GM12801 (cell line): ENCODE results near the gene METTL26.

Experiments
- TF ChIP-seq, protein P1 (sequence below): IDR thresholded peaks from one replicate; pipeline ENCODE4 v1.5.1; 2011; ENCODE audit warnings: control low read depth; ENCODE audit not compliant: insufficient read length; ENCODE audit errors: extremely low read depth

METTL26 gene

GRCh38 chr16:591231-591630 lies 44.9 kb downstream of the METTL26 start:
- TF ChIP-seq, protein P1, sequence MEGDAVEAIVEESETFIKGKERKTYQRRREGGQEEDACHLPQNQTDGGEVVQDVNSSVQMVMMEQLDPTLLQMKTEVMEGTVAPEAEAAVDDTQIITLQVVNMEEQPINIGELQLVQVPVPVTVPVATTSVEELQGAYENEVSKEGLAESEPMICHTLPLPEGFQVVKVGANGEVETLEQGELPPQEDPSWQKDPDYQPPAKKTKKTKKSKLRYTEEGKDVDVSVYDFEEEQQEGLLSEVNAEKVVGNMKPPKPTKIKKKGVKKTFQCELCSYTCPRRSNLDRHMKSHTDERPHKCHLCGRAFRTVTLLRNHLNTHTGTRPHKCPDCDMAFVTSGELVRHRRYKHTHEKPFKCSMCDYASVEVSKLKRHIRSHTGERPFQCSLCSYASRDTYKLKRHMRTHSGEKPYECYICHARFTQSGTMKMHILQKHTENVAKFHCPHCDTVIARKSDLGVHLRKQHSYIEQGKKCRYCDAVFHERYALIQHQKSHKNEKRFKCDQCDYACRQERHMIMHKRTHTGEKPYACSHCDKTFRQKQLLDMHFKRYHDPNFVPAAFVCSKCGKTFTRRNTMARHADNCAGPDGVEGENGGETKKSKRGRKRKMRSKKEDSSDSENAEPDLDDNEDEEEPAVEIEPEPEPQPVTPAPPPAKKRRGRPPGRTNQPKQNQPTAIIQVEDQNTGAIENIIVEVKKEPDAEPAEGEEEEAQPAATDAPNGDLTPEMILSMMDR: no peak

- TF ChIP-seq, protein P1: no peak
Measured at GRCh38 chr16:590815-591200, 45.3 kb downstream of the METTL26 start.

DNA sequence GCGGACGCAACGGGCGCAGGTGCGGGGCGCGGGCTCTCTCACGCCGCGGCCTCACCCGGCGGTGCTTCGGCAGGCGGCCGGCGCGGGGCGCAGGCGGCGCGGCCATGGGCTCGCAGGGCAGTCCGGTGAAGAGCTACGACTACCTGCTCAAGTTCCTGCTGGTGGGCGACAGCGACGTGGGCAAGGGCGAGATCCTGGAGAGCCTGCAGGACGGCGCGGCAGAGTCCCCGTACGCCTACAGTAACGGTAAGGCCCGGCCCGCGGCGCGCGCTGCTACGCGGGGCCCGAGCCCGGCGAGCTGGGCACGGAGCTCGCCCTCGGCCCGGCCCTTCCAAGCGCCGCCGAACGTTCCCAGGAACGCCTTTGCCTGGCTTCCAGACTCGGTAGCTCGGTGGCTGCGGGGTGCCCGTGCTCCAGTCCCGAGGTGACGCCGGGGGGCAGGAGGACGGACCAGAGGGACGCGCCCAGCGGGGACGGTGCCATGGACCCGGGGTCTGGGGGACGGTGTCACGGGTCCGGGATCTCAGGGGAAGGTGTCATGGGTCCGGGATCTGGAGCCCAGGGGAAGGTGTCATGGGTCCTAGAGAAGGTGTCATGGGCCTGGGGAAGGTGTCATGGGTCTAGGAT lies 45.8 kb downstream of the METTL26 start:
- TF ChIP-seq, protein P1: no peak

- TF ChIP-seq, protein P1: no peak
Measured at GRCh38 chr16:589658-590187, 46.4 kb downstream of the METTL26 start, which contains the start of gene RAB40C. TSS of gene RAB40C (plus strand) at chr16:590066. CDS start at chr16:590292, 226 bp downstream.

DNA sequence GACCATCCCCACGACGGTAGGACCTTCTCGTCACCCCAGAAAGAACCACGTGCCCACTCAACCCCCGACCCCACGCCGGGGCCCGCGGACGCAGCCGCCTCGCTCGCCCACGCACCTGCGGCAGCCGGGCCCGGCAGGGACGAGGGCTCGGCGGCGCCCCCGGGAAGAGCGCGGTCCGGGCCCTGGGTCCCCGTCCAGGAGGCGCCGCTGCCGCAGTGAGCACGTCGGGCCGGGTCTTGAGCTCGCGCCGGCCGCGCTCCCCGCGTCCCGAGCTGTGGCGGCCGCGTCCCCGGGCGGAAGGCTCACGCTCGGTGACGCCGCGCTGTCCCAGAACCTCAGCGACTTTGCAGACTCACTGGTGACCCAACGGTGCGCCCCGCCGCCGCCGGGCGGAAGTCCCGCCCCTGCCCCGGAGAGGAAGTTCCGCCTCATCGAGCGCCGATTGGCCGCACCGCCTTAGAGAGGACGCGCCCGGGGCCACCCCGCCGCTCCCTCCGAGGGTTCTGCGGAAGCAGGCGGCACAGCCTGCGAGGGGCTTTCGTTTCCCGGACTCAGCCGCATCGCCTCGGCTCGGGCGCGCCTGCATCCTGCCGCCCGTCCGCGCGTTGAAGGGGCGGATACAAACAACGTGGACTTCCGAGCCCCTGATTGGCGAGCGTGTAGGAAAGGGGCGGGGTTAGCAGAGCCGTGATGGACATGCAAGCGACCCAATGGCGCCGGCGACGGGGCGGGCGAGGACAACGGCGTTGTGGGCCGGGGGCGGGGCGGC lies 47.0 kb downstream of the METTL26 start:
- TF ChIP-seq, protein P1: no peak

GRCh38 chr16:588639-588888 lies 47.5 kb downstream of the METTL26 start:
- TF ChIP-seq, protein P1: no peak

GRCh38 chr16:586645-587590 lies 49.2 kb downstream of the METTL26 start:
- TF ChIP-seq, protein P1: no peak
